Subcutaneous abdominal adipose tissue (tissue), 5 donors: Measurements from ENCODE around the gene MED13L.

ENCODE experiments used
- H3K27ac ChIP-seq: one replicate; pipeline ENCODE4 v1.7.0; 2013; ENCODE audit warnings: low read depth, mild to moderate bottlenecking, inconsistent platforms, low read length, moderate library complexity
- H3K27me3 ChIP-seq, 5 donors: one replicate each; pipeline ENCODE4 v1.7.0; 2013; ENCODE audit warnings: low read length in 5 of 5, inconsistent platforms in 1 of 5; ENCODE audit not compliant: control insufficient read depth in 5 of 5, insufficient read depth in 4 of 5
- H3K36me3 ChIP-seq, 5 donors: one replicate each; pipeline ENCODE4 v1.7.0; 2013; ENCODE audit warnings: low read length in 5 of 5; ENCODE audit not compliant: control insufficient read depth in 5 of 5, insufficient read depth in 5 of 5
- H3K4me1 ChIP-seq, 5 donors: one replicate each; pipeline ENCODE4 v1.7.0; 2013; ENCODE audit warnings: low read length in 5 of 5, mild to moderate bottlenecking in 3 of 5, moderate library complexity in 1 of 5; ENCODE audit not compliant: control insufficient read depth in 5 of 5, insufficient read depth in 5 of 5
- H3K4me3 ChIP-seq, 5 donors: one replicate each; pipeline ENCODE4 v1.7.0; 2013; ENCODE audit warnings: low read length in 5 of 5, low read depth in 1 of 5
- H3K9ac ChIP-seq, 5 donors: one replicate each; pipeline ENCODE4 v1.7.0; 2013; ENCODE audit warnings: low read length in 5 of 5, mild to moderate bottlenecking in 4 of 5, moderate library complexity in 3 of 5
- H3K9me3 ChIP-seq, 5 donors: one replicate each; pipeline ENCODE4 v1.7.0; 2013; ENCODE audit warnings: low read length in 5 of 5; ENCODE audit not compliant: control insufficient read depth in 5 of 5
- donor health status: healthy.
- donor health status: healthy.
- donor health status: healthy.
- donor health status: healthy.
- donor health status: healthy.

MED13L gene

DNA sequence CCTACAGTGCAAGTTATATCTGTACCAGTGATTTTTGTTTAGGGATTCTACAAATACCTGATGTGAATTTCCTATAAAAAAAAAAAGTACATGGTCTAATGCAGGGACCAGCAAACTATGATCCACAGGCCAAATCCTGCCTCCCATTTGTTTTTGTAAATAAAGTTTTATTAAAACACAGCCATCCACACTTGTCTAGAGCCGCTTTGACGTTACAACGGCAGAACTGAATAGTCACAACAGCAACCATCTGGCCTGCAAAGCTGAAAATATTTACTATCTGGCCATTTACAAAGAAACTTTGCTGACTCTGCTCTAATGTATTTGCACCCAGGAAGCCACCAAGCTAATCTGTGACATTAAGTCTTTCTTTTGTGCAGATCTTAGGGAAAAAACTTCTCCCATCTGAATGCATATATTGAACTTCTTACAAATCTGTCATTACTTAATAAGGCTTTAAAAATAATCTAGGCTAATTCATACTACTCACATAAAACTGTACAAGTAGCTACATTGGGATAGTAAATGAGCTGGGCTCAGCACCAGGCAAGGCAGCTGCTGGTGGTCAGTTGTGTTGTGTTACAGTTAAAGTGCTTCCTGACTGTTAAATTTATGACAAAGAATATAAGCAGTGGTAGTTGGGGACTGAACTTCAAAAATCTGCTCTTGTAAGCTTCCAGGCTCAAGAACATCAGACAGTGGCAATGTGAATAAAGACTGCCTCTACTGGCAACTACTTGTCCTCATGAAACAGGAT is 303.3 kb downstream of the MED13L start:
- Histone ChIP-seq H3K27me3 (no peaks in the 10 kb centered on the region), H3K9me3 (no peaks in the 10 kb centered on the region), H3K4me1 (peaks cover 0 to 7% (median 4%) of the 10 kb centered on the region in 5 donors), H3K36me3 (peaks cover 40 to 62% (median 52%) of the 10 kb centered on the region in 5 donors), H3K4me3 (no peak overlapping the region), H3K27ac (no peak overlapping the region), H3K9ac (no peak overlapping the region)

DNA sequence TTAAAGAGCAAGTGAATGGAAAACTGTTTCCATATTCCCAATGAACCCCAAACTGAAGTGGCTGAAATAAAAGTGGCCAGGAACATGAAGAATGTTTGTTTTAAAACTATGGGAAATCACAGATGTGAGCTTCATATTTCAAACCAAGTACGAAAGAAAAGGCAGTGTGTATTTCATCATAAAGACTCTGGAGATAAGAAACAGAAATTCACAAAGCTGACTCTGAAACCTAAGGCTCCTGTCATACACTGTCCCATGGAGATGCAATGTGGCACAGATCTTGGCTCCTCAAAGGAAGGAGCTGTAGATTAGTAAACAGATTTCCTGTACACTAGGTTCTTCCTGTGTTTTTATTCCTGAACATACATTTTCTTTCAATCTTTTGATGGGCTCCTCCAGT is 304.4 kb downstream of the MED13L start:
- Histone ChIP-seq H3K4me1 (peaks cover 0 to 3% (median 0%) of the 10 kb centered on the region in 5 donors), H3K9ac (no peak overlapping the region), H3K27ac (no peak overlapping the region), H3K27me3 (no peaks in the 10 kb centered on the region), H3K9me3 (no peaks in the 10 kb centered on the region), H3K4me3 (no peak overlapping the region), H3K36me3 (peaks cover 49 to 70% (median 62%) of the 10 kb centered on the region in 5 donors)

DNA sequence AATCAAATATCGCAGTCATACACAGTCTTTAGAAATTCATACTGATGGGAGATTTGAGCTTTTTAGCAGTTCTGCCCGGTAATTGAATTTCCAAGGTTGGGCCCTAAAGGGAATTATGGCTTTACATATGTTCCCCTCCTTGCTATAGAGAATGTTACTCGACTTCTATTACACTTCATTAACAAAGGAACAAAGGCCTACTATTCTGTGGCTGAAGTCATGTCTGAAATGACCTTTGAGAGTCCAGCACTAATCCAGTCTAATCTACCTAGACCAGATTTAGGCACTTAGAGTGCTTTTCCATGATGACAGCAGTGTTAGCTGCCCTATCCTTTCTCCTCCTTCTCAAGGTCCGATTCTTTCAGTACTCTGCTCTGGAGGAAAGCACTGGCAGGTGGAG is 305.3 kb downstream of the MED13L start:
- Histone ChIP-seq H3K27ac (no peak overlapping the region), H3K4me1 (peaks cover 0 to 3% (median 0%) of the 10 kb centered on the region in 5 donors), H3K36me3 (peaks cover 54 to 78% (median 62%) of the 10 kb centered on the region in 5 donors), H3K27me3 (no peaks in the 10 kb centered on the region), H3K4me3 (no peak overlapping the region), H3K9me3 (no peaks in the 10 kb centered on the region), H3K9ac (no peak overlapping the region)

DNA sequence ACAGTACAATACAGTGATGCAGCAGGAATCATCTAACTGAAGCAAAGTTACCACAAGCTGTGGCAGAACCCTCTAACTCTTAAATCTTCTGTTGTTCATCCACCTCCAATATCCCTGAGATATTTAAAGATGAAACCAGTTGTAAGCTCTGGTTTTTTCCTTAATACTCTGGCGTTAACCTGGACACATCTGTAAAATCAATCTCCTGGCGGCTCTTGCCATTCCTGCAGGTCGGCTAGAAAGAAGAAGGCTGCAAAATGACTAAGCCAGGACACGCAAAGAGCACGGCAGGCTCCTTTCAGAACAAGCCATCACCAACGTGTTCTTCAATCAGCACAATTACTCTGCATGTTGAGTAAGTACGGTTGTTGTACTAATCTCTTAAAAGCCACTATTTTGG is 309.3 kb downstream of the MED13L start:
- Histone ChIP-seq H3K4me3 (no peak overlapping the region), H3K4me1 (no peaks in the 10 kb centered on the region), H3K9me3 (no peaks in the 10 kb centered on the region), H3K9ac (no peak overlapping the region), H3K36me3 (peaks cover 61 to 97% (median 84%) of the 10 kb centered on the region in 5 donors), H3K27ac (no peak overlapping the region), H3K27me3 (no peaks in the 10 kb centered on the region)

DNA sequence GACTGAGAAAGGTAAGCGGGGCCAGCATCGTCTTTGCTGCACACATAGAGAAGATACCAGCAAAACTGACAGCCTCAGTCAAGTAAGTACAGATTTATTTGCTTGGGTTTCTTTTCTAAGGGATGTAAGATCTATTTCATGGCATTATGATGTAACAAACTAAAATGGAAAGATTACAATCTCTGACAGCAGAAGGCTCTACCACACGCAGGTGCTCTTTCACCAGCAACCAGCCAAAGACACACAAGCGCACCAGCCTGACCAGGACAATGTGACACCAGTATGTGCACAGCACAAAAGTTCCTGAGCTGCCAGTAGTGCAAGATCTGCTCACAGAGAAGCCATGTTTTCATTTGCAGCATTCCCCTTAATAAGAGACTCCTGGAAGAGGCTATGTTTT is 311.1 kb downstream of the MED13L start:
- H3K27me3 ChIP-seq, result no peaks in the 10 kb centered on the region
- H3K9ac ChIP-seq, result no peak overlapping the region
- H3K4me3 ChIP-seq, result no peak overlapping the region
- no peaks in the 10 kb centered on the region for H3K9me3 ChIP-seq
- no peak overlapping the region for H3K27ac ChIP-seq
- peaks cover 47 to 97% (median 79%) of the 10 kb centered on the region in 5 donors for H3K36me3 ChIP-seq
- no peaks in the 10 kb centered on the region for H3K4me1 ChIP-seq

DNA sequence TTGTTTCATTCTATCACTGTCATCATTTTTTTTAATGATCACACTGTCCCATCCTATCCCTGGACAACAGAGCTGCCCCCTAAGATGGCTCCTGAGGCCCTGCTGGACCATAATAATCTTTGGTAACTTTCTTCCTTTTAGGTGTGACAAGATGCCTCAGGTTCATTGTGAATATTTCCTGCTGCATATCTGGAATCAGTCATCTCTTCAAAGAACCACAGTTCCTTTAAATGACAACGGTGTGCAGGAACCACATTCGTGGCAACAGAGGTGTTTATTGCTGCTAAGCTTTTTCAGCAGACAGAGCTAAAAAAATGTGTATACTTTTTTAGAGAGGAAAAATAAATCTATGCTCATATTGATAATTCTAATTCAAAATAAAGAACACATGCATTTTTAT is 312.9 kb downstream of the MED13L start:
- Histone ChIP-seq H3K27me3 (no peaks in the 10 kb centered on the region), H3K9me3 (no peaks in the 10 kb centered on the region), H3K36me3 (peaks cover 43 to 97% (median 75%) of the 10 kb centered on the region in 5 donors), H3K9ac (no peak overlapping the region), H3K27ac (no peak overlapping the region), H3K4me1 (no peaks in the 10 kb centered on the region), H3K4me3 (no peak overlapping the region)

DNA sequence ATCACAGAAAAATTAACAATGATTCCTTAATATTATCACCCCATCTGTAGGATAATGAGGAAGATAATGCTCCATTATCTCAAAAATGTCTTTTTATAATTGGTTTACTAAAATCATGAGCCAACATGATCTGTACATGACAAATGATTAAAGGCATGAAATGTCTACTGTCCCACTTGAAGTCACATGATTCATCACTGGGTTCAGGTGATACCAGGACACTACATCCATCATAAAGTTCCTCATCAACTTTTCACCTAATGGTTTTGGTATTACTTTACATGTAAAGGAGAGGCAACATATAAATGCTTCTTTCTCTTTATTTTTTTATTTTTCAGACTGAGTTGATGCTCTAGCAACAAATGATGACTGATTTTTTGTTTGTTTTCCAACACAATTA is 313.3 kb downstream of the MED13L start:
- no peaks in the 10 kb centered on the region for H3K9me3 ChIP-seq
- H3K36me3 ChIP-seq, result peaks cover 42 to 93% (median 73%) of the 10 kb centered on the region in 5 donors
- no peaks in the 10 kb centered on the region for H3K4me1 ChIP-seq
- H3K27me3 ChIP-seq, result no peaks in the 10 kb centered on the region
- H3K4me3 ChIP-seq, result no peak overlapping the region
- H3K9ac ChIP-seq, result no peak overlapping the region
- no peak overlapping the region for H3K27ac ChIP-seq

DNA sequence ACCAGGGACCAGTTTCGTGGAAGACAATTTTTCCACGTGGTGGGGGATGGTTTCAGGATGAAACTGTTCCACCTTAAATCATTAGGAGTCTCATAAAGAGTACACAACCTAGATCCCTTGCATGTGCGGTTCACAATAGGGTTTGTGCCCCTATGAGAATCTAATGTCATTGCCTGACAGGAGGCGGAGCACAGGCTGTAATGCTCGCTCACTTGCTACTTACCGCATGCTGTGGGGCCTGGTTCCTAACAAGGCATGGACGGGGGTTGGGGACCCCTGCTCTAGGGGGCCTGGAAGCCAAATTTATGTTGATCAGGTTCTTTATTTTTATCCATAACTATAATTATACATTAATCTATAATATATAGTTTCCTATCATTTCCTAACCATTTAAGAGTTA is 315.3 kb downstream of the MED13L start:
- H3K4me3 ChIP-seq, result no peak overlapping the region
- no peak overlapping the region for H3K9ac ChIP-seq
- H3K36me3 ChIP-seq, result peaks cover 34 to 85% (median 61%) of the 10 kb centered on the region in 5 donors
- H3K27me3 ChIP-seq, result no peaks in the 10 kb centered on the region
- no peaks in the 10 kb centered on the region for H3K4me1 ChIP-seq
- no peaks in the 10 kb centered on the region for H3K9me3 ChIP-seq
- no peak overlapping the region for H3K27ac ChIP-seq

DNA sequence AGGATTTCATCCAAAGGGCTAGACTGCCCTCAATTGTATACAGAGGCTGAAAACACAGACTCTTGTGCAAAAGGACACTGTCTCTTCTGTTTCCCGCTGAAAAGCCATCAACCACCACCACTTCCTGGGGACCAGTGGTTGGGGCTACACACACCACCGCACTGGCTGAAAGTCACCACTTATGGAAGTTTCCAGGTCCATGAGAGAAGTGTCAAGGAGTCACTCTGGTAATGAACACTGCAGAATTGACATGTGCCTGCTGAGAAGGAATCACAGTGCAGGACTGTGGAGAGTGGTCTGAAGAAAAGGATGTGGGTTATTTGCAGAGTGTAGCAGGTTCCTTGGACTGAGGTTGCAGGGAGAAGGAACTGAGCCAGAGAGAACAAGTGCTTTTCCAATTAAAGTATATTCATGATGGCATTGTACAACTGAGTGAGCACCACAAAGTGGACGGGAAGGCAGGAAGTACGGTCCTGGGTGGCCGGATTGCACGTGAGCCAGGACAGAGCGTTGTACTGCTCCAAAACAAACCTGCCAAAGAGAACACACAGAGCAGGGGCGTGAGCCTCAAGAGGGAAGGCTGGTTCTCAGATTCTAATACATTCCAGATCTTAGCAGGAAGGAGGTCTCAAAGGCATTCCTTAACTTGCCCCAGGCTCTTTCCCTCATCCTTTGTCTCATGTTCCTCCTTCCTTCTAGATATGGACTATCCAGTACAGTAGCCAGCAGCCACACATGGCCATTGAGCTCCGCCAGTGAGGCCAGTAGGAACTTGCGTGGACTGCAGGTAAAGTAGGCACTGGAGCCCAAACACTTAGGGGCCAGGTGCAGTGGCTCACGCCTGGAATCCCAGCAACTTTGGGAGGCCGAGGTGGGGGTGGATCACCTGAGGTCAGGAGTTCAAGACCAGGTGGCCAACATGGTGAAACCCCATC is 316.4 kb downstream of the MED13L start:
- Histone ChIP-seq H3K9ac (no peak overlapping the region), H3K27me3 (no peaks in the 10 kb centered on the region), H3K36me3 (peaks cover 38 to 80% (median 55%) of the 10 kb centered on the region in 5 donors), H3K27ac (no peak overlapping the region), H3K4me3 (no peak overlapping the region), H3K9me3 (no peaks in the 10 kb centered on the region), H3K4me1 (no peaks in the 10 kb centered on the region)
